Fibroblast of mammary gland (primary cell): ENCODE data around the gene VPS8.

Experiments used
- DNase-seq: peaks from one replicate; pipeline ENCODE4 v3.0.0-alpha.2; 2010; ENCODE audit warnings: low read depth
- H3K4me3 ChIP-seq: 2 replicates; pipeline ENCODE4 v1.5.1; 2011; ENCODE audit warnings: low read depth, mild to moderate bottlenecking, low read length, moderate library complexity; ENCODE audit not compliant: control insufficient read depth
- CTCF ChIP-seq: conservative IDR thresholded peaks from 2 replicates; pipeline ENCODE4 v1.5.1; 2011; ENCODE audit warnings: low read depth, low read length, inconsistent platforms; ENCODE audit not compliant: control insufficient read depth, insufficient read depth

VPS8 gene

DNA sequence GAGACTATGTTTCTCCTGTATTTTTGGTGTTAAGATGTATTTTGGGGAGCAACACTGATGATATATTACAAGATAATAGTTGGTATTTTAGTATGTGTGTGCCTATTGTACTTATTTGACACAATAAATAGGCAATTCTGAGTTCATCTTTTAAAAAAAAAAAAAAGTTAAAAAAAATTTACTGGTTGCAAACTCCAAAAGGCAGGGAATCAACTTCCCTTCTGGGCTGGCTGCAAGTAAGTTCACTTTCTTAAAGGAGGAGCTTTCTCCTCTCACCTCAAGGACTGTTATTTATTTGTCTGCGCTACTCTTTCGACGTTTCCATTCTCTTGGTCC is 335 bp upstream of the VPS8 start:
- TF ChIP-seq CTCF: no peak
- H3K4me3 ChIP-seq: peak overlapping the region; percentile 88
- no peak for DNase-seq

- DNase-seq: no peak
- no peak for TF ChIP-seq CTCF
- peak overlapping the region; percentile 88 for H3K4me3 ChIP-seq
Observed at GRCh38 chr3:184812662-184813042, 686 bp downstream of the VPS8 start.

DNA sequence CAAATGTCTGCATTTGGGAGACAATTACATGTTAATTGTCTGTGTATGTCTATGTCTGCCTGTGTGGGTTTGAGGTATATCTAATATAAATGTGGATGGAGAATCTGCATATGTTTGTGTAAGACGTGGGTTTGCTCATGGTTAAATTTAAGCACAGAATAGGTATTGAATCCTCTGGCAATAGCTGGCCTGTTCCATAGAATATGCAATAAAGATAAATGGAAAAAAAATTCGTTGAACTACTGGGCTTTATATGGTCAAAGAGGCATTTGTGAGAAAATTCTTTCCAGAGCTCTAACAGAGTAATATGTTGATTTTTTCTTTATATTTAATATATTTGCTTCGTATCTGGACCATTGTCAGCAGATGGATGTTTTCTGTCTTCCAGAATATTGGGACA is 1.4 kb downstream of the VPS8 start:
- H3K4me3 ChIP-seq: no peak overlapping the region
- no peak for TF ChIP-seq CTCF
- DNase-seq: no peak

DNA sequence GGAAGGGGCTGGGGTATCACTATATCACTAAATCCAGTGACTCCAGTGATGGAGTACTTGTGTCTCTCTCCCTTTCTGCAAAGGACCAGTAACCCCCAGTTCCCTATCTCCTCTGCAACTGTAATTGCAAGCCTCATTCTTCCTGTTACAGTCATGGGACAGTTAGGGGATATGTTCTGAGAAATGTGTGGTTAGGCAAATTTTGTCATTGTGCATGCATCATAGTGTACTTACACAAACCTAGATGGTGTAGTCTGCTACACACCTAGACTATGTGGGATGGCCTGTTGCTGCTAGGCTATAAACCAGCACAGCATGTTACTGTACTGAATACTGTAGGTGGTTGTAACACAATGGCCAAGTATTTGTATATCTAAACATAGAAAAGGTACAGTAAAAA is 2.2 kb downstream of the VPS8 start:
- no peak for TF ChIP-seq CTCF
- no peak overlapping the region for H3K4me3 ChIP-seq
- DNase-seq: peak; percentile 34

DNA sequence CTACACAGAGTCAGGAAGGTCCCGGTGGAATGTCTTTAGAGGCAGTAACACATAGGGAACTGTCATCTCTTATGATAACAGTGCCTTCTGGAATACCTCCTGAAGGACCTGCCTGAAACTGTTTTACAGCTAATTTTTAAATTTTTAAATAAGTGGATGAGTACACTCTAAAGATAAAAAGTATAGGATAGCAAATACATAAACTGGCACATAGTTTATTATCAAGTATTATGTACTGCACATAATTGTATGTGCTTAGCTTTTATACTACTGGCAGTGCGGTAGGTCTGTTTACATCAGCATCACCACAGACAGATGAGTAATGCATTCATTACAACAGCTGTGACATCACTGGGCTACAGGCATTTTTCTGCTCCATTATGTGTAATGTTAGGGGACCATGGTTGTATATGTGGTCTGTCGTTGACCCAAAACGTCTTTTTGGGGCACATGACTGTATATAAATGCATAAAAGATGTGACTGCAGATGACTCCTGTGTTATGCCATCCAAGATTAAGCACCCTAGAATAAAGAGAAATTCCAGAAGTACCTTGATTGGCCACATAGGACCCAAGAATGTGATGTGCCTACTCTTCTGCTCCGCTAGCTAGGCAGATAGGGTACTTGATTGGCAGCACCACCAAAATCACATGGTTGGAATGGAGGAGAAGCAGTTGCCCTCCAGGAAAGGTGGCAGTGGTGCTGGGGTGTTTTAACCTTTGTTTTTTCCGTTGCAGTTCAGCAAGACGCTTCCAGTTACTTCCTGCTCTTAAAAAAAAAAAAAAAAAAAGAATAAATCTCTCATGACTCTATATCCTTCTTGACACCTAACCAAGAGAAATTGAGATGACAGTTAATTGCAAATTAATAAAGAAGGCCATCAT is 3.3 kb downstream of the VPS8 start:
- TF ChIP-seq CTCF: no peak
- peak; percentile 87 for DNase-seq
- H3K4me3 ChIP-seq: no peak overlapping the region

GRCh38 chr3:184816614-184817013 is 4.6 kb downstream of the VPS8 start:
- H3K4me3 ChIP-seq: no peak overlapping the region
- no peak for TF ChIP-seq CTCF
- DNase-seq: peak; percentile 52
